ENCODE measurements around the gene RIMBP2. TPM values are rescaled to one million over a fixed set of nuclear protein-coding genes. Genes with fewer than 3 reads are reported as not detected.
A peak's percentile ranks its signal among the peaks of the same experiment; 100 is the strongest.

Gene RIMBP2
- polyA plus RNA-seq, 1 of the 3 experiments (the other 2 are of a cell fraction) = 0.90 TPM

GRCh38 chr12:130644566-130644965 lies 71.5 kb downstream of the RIMBP2 start:
- Histone ChIP-seq H3K36me3 (replicated peaks in 1 of 2; ENCODE audit: control insufficient read depth in 1 of 2, insufficient read depth in 2 of 2, low read length in 1 of 2) (no peaks in the 10 kb centered on the region), H3K4me3 (ENCODE audit: low read depth in 2 of 2, low read length in 1 of 2) (no peak overlapping the region), H3K9me2 (no peaks in the 10 kb centered on the region), H4K20me1 (ENCODE audit: insufficient read depth) (no peaks in the 10 kb centered on the region), H3K4me1 (ENCODE audit: control insufficient read depth in 1 of 2, insufficient read depth in 2 of 2, low read depth in 1 of 2, low read length in 1 of 2) (peaks cover 0 to 30% of the 10 kb centered on the region in 2 experiments; a peak in 1 of 4 replicates), H3K4me2 (no peak overlapping the region), H3K9me3 (no peaks in the 10 kb centered on the region), H3K9ac (no peak overlapping the region), H3K79me2 (ENCODE audit: insufficient read depth) (no peaks in the 10 kb centered on the region), H2AFZ (ENCODE audit: low read depth) (no peak overlapping the region), H3F3A (replicated peaks; ENCODE audit: insufficient read depth) (no peaks in the 10 kb centered on the region), H3K27me3 (ENCODE audit: insufficient read depth) (no peaks in the 10 kb centered on the region), H3K27ac (ENCODE audit: low read depth in 2 of 2, low read length in 1 of 2) (no peak overlapping the region; a peak in 1 of 4 replicates)
- ChIA-PET POLR2A (no interaction called here), CTCF (no interaction called here)
- no peak for DNase-seq
- no peak for TF ChIP-seq REST (IDR thresholded peaks at IDR 0.05; ENCODE audit: low read depth, low read length)
- no peak for TF ChIP-seq TCF12 (IDR thresholded peaks at IDR 0.05)
- no peak for TF ChIP-seq SMC3 (IDR thresholded peaks at IDR 0.05; ENCODE audit: low read depth, low read length)
- no peak for TF ChIP-seq RFX5 (IDR thresholded peaks at IDR 0.05; ENCODE audit: low read length)
- TF ChIP-seq ELF1 (IDR thresholded peaks at IDR 0.05) = no peak
- TF ChIP-seq NFIC (IDR thresholded peaks at IDR 0.05; ENCODE audit: borderline replicate concordance) = no peak
- no peak for TF ChIP-seq FOXJ3 (CRISPR knock-in tag; IDR thresholded peaks at IDR 0.05)
- TF ChIP-seq JUND (IDR thresholded peaks at IDR 0.05) = no peak
- WGBS (ENCODE audit: low lambda C conversion rate) = 67% methylated on average over 13 of the region's 13 CpGs

- Histone ChIP-seq H3K36me3 (replicated peaks in 1 of 2; ENCODE audit: control insufficient read depth in 1 of 2, insufficient read depth in 2 of 2, low read length in 1 of 2) (no peaks in the 10 kb centered on the region), H3K79me2 (ENCODE audit: insufficient read depth) (no peaks in the 10 kb centered on the region), H3K27me3 (ENCODE audit: insufficient read depth) (no peaks in the 10 kb centered on the region), H3K9me3 (no peaks in the 10 kb centered on the region), H3K4me3 (ENCODE audit: low read depth in 2 of 2, low read length in 1 of 2) (no peak overlapping the region), H3K4me1 (ENCODE audit: control insufficient read depth in 1 of 2, insufficient read depth in 2 of 2, low read depth in 1 of 2, low read length in 1 of 2) (peaks cover 0 to 32% of the 10 kb centered on the region in 2 experiments; a peak in 1 of 4 replicates), H3K27ac (ENCODE audit: low read depth in 2 of 2, low read length in 1 of 2) (peak overlapping the region in 1 of 2 experiments; percentile 22; a peak in 1 of 4 replicates), H3K4me2 (no peak overlapping the region), H4K20me1 (ENCODE audit: insufficient read depth) (no peaks in the 10 kb centered on the region), H2AFZ (ENCODE audit: low read depth) (no peak overlapping the region), H3K9me2 (no peaks in the 10 kb centered on the region), H3K9ac (no peak overlapping the region), H3F3A (replicated peaks; ENCODE audit: insufficient read depth) (no peaks in the 10 kb centered on the region)
- no peak for TF ChIP-seq TEAD4 (IDR thresholded peaks at IDR 0.05; ENCODE audit: borderline replicate concordance, insufficient read depth)
- no peak for TF ChIP-seq REST (IDR thresholded peaks at IDR 0.05; ENCODE audit: low read depth, low read length)
- TF ChIP-seq EP300 (IDR thresholded peaks at IDR 0.05; ENCODE audit: borderline replicate concordance in 1 of 2, low read depth in 1 of 2, low read length in 1 of 2) = no peak
- WGBS (ENCODE audit: low lambda C conversion rate) = 48% methylated on average over 12 of the region's 12 CpGs
- ChIA-PET CTCF (no interaction called here), POLR2A (no interaction called here)
- DNase-seq = no peak
Observed at GRCh38 chr12:130644146-130644545, 72.0 kb downstream of the RIMBP2 start.

All from SK-N-SH (cell line).